SK-N-SH (cell line): ENCODE measurements around the gene PDE6G. TPM values are rescaled to one million over a fixed set of nuclear protein-coding genes. Genes with fewer than 3 reads are reported as not detected.

Experiments
- CTCF ChIA-PET: fragments of 300-600, 350-600 bp; formaldehyde crosslinking; extraction: SDS; loops from one replicate; lab custom pipeline; 2021; lab: Yijun Ruan, JAX
- POLR2A ChIA-PET: fragments of 350-600 bp; sonication (Branson Sonifier 250); formaldehyde crosslinking; extraction: SDS; loops from one replicate; lab custom pipeline; 2020; ENCODE audit warnings: antibody characterized with exemption, inconsistent platforms; lab: Yijun Ruan, JAX
- DNase-seq: peaks from one replicate; pipeline ENCODE4 v3.0.0; 2012
- H2AFZ ChIP-seq: fragments of 200-600 bp; sonication (generic); 2 replicates; pipeline ENCODE4 v1.8.1; 2016; ENCODE audit warnings: antibody characterized with exemption, mild to moderate bottlenecking, low read depth
- H3F3A ChIP-seq: fragments of 200-600 bp; sonication (generic); replicated peaks from 2 replicates; pipeline ENCODE3; 2016; ENCODE audit warnings: antibody characterized with exemption, mild to moderate bottlenecking; ENCODE audit not compliant: insufficient read depth
- H3K27ac ChIP-seq, 2 experiments: fragments of 200-500 bp in 1 of 2; fragments of 200-600 bp in 1 of 2; sonication (Bioruptor generic) in 1 of 2; sonication (generic), shearing (Covaris generic) in 1 of 2; 2 replicates each; pipeline versions ENCODE4 v1.5.1 to v1.6.1; 2014 to 2016; ENCODE audit warnings: low read depth in 2 of 2, inconsistent platforms in 1 of 2, low read length in 1 of 2, mild to moderate bottlenecking in 1 of 2, mixed read lengths in 1 of 2
- H3K27me3 ChIP-seq: fragments of 200-600 bp; sonication (generic), shearing (Covaris generic); 2 replicates; pipeline ENCODE4 v1.6.1; 2016; ENCODE audit warnings: mixed run types; ENCODE audit not compliant: insufficient read depth
- H3K36me3 ChIP-seq, 2 experiments: fragments of 200-500 bp in 1 of 2; fragments of 200-600 bp in 1 of 2; sonication (Bioruptor generic) in 1 of 2; sonication (generic) in 1 of 2; replicated peaks in 1 of 2; 2 replicates each; pipeline versions ENCODE3 to v1.5.1; 2014 to 2016; ENCODE audit warnings: low read length in 1 of 2, mild to moderate bottlenecking in 1 of 2; ENCODE audit not compliant: insufficient read depth in 2 of 2, control insufficient read depth in 1 of 2
- H3K4me1 ChIP-seq, 2 experiments: fragments of 200-500 bp in 1 of 2; fragments of 200-600 bp in 1 of 2; sonication (Bioruptor generic) in 1 of 2; sonication (generic), shearing (Covaris generic) in 1 of 2; 2 replicates each; pipeline versions ENCODE4 v1.5.1 to v1.6.1; 2014 to 2016; ENCODE audit warnings: low read depth in 1 of 2, low read length in 1 of 2, mixed run types in 1 of 2; ENCODE audit not compliant: insufficient read depth in 2 of 2, control insufficient read depth in 1 of 2
- H3K4me2 ChIP-seq: fragments of 200-600 bp; sonication (generic), shearing (Covaris generic); 2 replicates; pipeline ENCODE4 v1.6.1; 2017; ENCODE audit warnings: mixed run types
- H3K4me3 ChIP-seq, 2 experiments: fragments of 200-500 bp in 1 of 2; fragments of 200-600 bp in 1 of 2; sonication (Bioruptor generic) in 1 of 2; sonication (generic), shearing (Covaris generic) in 1 of 2; 2 replicates each; pipeline versions ENCODE4 v1.5.1 to v1.8.1; 2014 to 2016; ENCODE audit warnings: low read depth in 2 of 2, inconsistent platforms in 1 of 2, low read length in 1 of 2, mild to moderate bottlenecking in 1 of 2, mixed read lengths in 1 of 2, moderate library complexity in 1 of 2
- H3K79me2 ChIP-seq: fragments of 200-600 bp; sonication (generic); 2 replicates; pipeline ENCODE4 v1.8.1; 2017; ENCODE audit warnings: mild to moderate bottlenecking; ENCODE audit not compliant: insufficient read depth
- H3K9ac ChIP-seq: fragments of 200-600 bp; sonication (generic); 2 replicates; pipeline ENCODE4 v1.6.1; 2017; ENCODE audit warnings: mixed run types
- H3K9me2 ChIP-seq: fragments of 200-600 bp; sonication (generic); 2 replicates; pipeline ENCODE4 v1.6.1; 2017; ENCODE audit warnings: mixed run types
- H3K9me3 ChIP-seq: fragments of 200-600 bp; sonication (generic); 2 replicates; pipeline ENCODE4 v1.6.1; 2017; ENCODE audit warnings: mixed run types, mild to moderate bottlenecking, moderate library complexity
- H4K20me1 ChIP-seq: fragments of 200-600 bp; sonication (generic); 2 replicates; pipeline ENCODE4 v1.6.1; 2017; ENCODE audit warnings: mild to moderate bottlenecking, mixed run types; ENCODE audit not compliant: insufficient read depth
- ELF1 ChIP-seq: IDR thresholded peaks from 2 replicates; pipeline ENCODE4 v1.4.0; 2012
- EP300 ChIP-seq, 2 experiments: IDR thresholded peaks; 2 replicates each; pipeline versions ENCODE4 v1.4.0 to v1.6.1; 2012; ENCODE audit warnings: borderline replicate concordance in 1 of 2, low read depth in 1 of 2, low read length in 1 of 2
- FOXJ3 ChIP-seq: sonication (generic); formaldehyde crosslinking; IDR thresholded peaks from 2 replicates; pipeline ENCODE4 v1.5.1; 2020; ENCODE audit warnings: mild to moderate bottlenecking, missing genetic modification reagents
- FOXM1 ChIP-seq: IDR thresholded peaks from 2 replicates; pipeline ENCODE4 v1.4.0; 2012; ENCODE audit warnings: low read depth, mild to moderate bottlenecking
- GABPA ChIP-seq: IDR thresholded peaks from 2 replicates; pipeline ENCODE4 v1.4.0; 2012; ENCODE audit warnings: low read depth, mild to moderate bottlenecking
- JUND ChIP-seq: IDR thresholded peaks from 2 replicates; pipeline ENCODE4 v1.4.0; 2012
- MAX ChIP-seq: IDR thresholded peaks from 2 replicates; pipeline ENCODE4 v1.4.0; 2012; ENCODE audit warnings: low read depth
- MEF2A ChIP-seq: IDR thresholded peaks from 2 replicates; pipeline ENCODE4 v1.4.0; 2012; ENCODE audit warnings: low read depth, borderline replicate concordance
- NRF1 ChIP-seq: IDR thresholded peaks from 2 replicates; pipeline ENCODE4 v1.6.1; 2012; ENCODE audit warnings: low read depth, mild to moderate bottlenecking, low read length
- PBX3 ChIP-seq: IDR thresholded peaks from 2 replicates; pipeline ENCODE4; 2012
- RCOR1 ChIP-seq: fragments of 150-350 bp; IDR thresholded peaks from 2 replicates; pipeline ENCODE4 v1.6.1; 2017; ENCODE audit warnings: antibody characterized with exemption, low read length
- REST ChIP-seq: IDR thresholded peaks from 2 replicates; pipeline ENCODE4 v1.6.1; 2012; ENCODE audit warnings: mild to moderate bottlenecking, low read depth, low read length, moderate library complexity
- RFX5 ChIP-seq: IDR thresholded peaks from 2 replicates; pipeline ENCODE4 v1.6.1; 2012; ENCODE audit warnings: mild to moderate bottlenecking, improper control_type of control experiment, low read length
- RXRA ChIP-seq: IDR thresholded peaks from 2 replicates; pipeline ENCODE4 v1.4.0; 2012; ENCODE audit warnings: low read depth, mild to moderate bottlenecking, borderline replicate concordance
- TAF1 ChIP-seq: IDR thresholded peaks from 2 replicates; pipeline ENCODE4 v1.6.1; 2012; ENCODE audit warnings: low read depth, mild to moderate bottlenecking, low read length, moderate library complexity, borderline replicate concordance
- USF1 ChIP-seq: IDR thresholded peaks from 2 replicates; pipeline ENCODE4 v1.4.0; 2012; ENCODE audit warnings: low read depth, borderline replicate concordance
- USF2 ChIP-seq: fragments of 150-350 bp; IDR thresholded peaks from 2 replicates; pipeline ENCODE4 v1.6.1; 2017; ENCODE audit warnings: antibody characterized with exemption, low read length, low read depth, borderline replicate concordance
- WGBS: methylation state at CpG from one replicate; pipeline ENCODE4 v1.1.6; 2017; ENCODE audit warnings: low lambda C conversion rate; 5-methylcytosine and 5-hydroxymethylcytosine counted together
- polyA plus RNA-seq, 3 experiments: library from polyadenylated mRNA; depleted of rRNA; stranded (reverse); fragments of >200 nt; gene quantifications; 2 replicates each; pipeline ENCODE4 v1.2.3, GENCODE V29; 2012
- TF ChIP-seq, protein P1 (sequence below): fragments of 150-350 bp; IDR thresholded peaks from 2 replicates; pipeline ENCODE4 v1.6.1; 2016; ENCODE audit warnings: mild to moderate bottlenecking, low read depth, low read length

PDE6G gene
- polyA plus RNA-seq, 1 of the 3 experiments (the other 2 are of a cell fraction) = 5.0 TPM

GRCh38 chr17:81673561-81674258, 17.4 kb upstream of the PDE6G start:
- ChIA-PET POLR2A (no interaction called here), CTCF (interaction anchor here (1.7 kb wide), 1 partner anchor 72 kb away, joined by 4 read pairs; no protein-coding TSS in a partner anchor)
- peaks cover 5% of the 10 kb centered on the region; the same call in 1 of the 2 replicates for H4K20me1 ChIP-seq
- no peaks in the 10 kb centered on the region for H3K9me2 ChIP-seq
- H3K4me2 ChIP-seq = no peak overlapping the region
- no peak overlapping the region for H3K9ac ChIP-seq
- H3F3A ChIP-seq = peaks cover 30% of the 10 kb centered on the region
- H3K79me2 ChIP-seq = peaks cover 41% of the 10 kb centered on the region
- peaks cover 32 to 50% of the 10 kb centered on the region in 2 experiments for H3K36me3 ChIP-seq
- H2AFZ ChIP-seq = no peak overlapping the region
- no peak for TF ChIP-seq EP300 (IDR thresholded peaks at IDR 0.05; ENCODE audit: borderline replicate concordance in 1 of 2, low read depth in 1 of 2, low read length in 1 of 2)
- TF ChIP-seq NRF1 = no peak
- no peak for TF ChIP-seq FOXJ3
- TF ChIP-seq MEF2A = no peak
- no peak for TF ChIP-seq PBX3
- no peak for TF ChIP-seq ELF1
- no peak for TF ChIP-seq RXRA
- TF ChIP-seq, protein P1, sequence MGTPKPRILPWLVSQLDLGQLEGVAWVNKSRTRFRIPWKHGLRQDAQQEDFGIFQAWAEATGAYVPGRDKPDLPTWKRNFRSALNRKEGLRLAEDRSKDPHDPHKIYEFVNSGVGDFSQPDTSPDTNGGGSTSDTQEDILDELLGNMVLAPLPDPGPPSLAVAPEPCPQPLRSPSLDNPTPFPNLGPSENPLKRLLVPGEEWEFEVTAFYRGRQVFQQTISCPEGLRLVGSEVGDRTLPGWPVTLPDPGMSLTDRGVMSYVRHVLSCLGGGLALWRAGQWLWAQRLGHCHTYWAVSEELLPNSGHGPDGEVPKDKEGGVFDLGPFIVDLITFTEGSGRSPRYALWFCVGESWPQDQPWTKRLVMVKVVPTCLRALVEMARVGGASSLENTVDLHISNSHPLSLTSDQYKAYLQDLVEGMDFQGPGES = no peak
- TF ChIP-seq GABPA = no peak
- H3K27ac ChIP-seq = no peak overlapping the region
- no peaks in the 10 kb centered on the region for H3K27me3 ChIP-seq
- peak; percentile 28 for DNase-seq
- no peaks in the 10 kb centered on the region for H3K9me3 ChIP-seq
- no peak overlapping the region for H3K4me3 ChIP-seq
- WGBS = 85% methylated on average over 14 of the region's 18 CpGs
- no peaks in the 10 kb centered on the region; a peak in 1 of 4 replicates for H3K4me1 ChIP-seq

DNA sequence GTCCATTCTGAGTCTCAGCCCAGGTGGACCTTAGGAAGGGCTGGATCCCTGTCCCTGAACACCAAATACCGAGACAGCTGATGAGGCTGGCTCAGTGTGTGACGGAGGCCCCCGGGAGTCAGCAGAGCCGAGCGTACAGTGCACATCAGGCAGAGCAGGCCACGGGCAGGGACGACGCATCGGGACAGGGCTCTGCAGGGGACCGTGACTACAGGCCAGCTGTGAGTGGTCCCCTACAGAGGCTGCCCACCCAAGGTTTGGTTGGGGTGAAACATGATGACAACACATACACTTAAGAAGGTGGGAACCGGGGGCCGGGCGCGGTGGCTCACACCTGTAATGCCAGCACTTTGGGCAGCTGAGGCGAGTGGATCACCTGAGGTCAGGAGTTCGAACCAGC, 16.6 kb upstream of the PDE6G start:
- no peaks in the 10 kb centered on the region for H3K27me3 ChIP-seq
- H3K4me3 ChIP-seq = no peak overlapping the region
- peaks cover 37 to 55% of the 10 kb centered on the region in 2 experiments for H3K36me3 ChIP-seq
- H2AFZ ChIP-seq = no peak overlapping the region
- CTCF ChIA-PET = interaction anchor here (1.7 to 2.3 kb wide), 3 partner anchors 9 to 72 kb away, joined by 4 to 8 read pairs (median 5); no protein-coding TSS in a partner anchor
- 95% methylated on average over 15 of the region's 16 CpGs for WGBS
- H3F3A ChIP-seq = peaks cover 27% of the 10 kb centered on the region
- H3K79me2 ChIP-seq = peaks cover 45% of the 10 kb centered on the region
- peaks cover 4 to 5% of the 10 kb centered on the region in 2 experiments; a peak in 3 of 4 replicates for H3K4me1 ChIP-seq
- POLR2A ChIA-PET = no interaction called here
- no peak for DNase-seq
- H3K9me2 ChIP-seq = no peaks in the 10 kb centered on the region
- peaks cover 5% of the 10 kb centered on the region; the same call in 1 of the 2 replicates for H4K20me1 ChIP-seq
- H3K27ac ChIP-seq = no peak overlapping the region
- H3K9ac ChIP-seq = no peak overlapping the region
- H3K9me3 ChIP-seq = no peaks in the 10 kb centered on the region
- no peak overlapping the region for H3K4me2 ChIP-seq
- TF ChIP-seq RCOR1 (no peak), USF1 (no peak), JUND (no peak), MAX (no peak), PBX3 (no peak), USF2 (no peak), TAF1 (no peak), RFX5 (no peak), REST (no peak), FOXM1 (no peak)
